GM19238 (cell line): Measurements from ENCODE around the gene QRICH2.
"Not testable (repeated sequence)": the region's sequence is repeated elsewhere in the genome, so short reads cannot be mapped to it uniquely, and the experiment has no call there.

Experiments
- DNase-seq: peaks from one replicate; pipeline ENCODE4 v3.0.0; 2011; ENCODE audit warnings: low spot score; ENCODE audit not compliant: insufficient read length

QRICH2 gene

DNA sequence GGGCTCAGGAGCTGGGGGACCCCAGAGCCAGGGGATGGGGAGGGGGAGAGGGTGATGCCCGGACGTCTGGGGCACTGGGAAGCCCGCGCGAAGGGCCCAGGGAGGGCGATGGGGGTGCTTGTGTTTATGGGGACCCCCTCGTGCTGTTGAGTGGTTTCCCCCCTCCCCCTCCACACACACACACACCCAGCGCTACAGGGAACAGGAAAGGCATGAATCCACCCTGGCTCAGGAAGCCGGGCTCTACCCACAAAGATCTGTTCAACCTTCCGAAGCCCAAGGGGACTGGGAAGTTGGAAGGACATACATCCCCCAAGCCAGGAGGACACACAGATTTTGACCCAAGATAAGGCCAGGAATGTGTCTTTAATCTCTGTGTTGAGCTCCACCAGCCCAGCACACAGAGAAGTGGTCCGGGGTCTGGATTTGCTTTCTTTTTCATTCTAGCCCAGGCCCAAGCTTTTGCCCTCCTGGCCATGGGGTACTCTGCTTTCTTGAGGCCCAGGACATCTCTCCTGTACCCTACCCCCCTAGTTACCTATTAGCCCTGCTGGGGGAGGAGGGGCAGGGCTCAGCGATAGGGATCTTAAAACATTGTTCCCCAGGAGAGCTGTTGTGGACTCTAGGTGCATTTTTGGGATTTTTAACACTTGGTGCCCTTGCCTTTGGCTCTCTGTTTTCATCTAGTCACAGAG, 41.7 kb downstream of the QRICH2 start:
- no peak for DNase-seq

DNA sequence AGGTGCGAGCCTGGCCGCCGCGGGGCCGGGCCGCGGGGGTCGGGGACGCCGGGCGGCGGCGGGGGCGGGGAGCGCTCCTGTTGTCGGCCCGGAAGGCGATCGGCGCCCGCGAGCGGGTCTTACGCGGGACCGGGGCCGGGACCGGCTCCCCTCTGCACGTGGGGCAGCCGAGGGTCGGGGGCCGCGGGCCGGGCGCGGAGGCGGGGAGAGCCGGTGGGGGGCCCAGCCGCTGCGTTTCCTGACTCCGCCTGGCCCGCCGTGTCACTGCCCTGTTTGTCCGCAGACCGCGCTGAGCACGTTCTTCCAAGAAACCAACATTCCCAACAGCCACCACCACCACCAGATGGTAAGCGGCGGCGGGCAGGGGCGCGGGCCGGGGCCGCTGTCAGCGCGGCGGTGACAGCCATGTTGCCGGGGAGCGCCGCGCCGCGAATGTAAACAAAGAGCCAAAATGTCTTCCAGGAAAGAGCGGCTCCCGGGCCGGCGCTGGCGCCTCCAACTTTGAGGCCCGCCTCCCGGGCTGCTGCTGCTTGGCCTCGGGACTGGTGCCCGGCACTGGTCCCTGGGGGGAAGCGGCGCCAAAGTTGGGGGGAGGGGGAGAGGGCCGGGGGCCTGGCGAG, 42.3 kb downstream of the QRICH2 start:
- DNase-seq: no peak

DNA sequence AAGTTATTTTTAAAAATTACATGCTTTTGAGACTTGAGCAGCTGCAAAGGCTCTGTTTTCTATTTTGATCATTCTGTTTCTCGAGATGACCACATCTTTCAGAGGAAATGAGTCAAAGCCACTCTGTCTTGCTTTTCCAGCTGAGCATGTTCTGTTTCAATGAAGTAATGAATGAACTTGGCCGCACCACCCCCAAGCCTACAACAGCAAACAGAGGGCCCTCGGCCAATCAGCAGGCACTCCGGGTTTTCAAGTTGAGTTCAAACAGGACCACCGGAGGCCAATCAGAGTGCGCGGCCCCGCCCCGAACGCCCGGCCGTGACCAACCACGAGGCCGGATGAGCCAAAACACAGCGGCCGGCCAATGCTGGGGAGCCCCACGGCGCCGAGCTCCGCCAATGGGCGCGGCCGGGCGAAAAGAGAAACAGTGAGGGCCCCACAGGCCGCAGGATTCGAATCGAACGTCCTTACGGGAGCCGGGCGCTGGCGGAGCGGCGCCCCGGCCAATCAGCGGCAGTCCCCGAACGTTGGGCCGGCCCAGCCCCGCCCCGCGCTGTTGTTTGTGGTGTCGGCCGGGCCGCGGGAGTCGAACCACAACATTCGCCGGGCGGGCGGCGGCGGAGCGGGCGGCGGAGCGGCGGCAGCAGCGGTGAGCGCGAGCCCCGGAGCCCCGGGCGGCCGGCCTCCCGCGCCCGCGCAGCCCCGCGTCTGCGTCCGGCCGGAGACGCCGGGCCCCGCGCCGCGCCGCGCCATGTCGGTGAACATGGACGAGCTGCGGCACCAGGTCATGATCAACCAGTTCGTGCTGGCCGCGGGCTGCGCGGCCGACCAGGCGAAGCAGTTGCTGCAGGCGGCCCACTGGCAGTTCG, 43.1 kb downstream of the QRICH2 start, which contains the start of gene UBALD2:
Gene UBALD2 (plus strand): TSS at position 594 of the 869 bp plus-strand sequence. CDS start 158 bp downstream, at position 752.
- peak; percentile 97 for DNase-seq

DNA sequence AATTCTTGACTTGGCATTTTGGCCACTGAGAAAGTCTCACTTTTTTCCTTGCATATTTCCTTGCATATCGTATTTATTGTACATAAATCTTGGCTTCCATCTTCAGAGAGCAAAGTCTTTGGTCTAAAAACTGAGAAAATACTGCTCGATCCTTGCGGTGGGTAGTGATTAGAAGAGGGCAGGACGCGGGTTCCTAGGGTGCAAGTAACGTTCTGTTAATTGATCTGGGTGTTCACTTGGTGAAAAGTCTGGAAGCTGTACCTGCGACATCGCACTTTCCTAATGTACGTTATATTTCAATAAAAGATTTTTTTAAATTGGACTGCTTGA, 43.7 kb downstream of the QRICH2 start:
- no peak for DNase-seq

DNA sequence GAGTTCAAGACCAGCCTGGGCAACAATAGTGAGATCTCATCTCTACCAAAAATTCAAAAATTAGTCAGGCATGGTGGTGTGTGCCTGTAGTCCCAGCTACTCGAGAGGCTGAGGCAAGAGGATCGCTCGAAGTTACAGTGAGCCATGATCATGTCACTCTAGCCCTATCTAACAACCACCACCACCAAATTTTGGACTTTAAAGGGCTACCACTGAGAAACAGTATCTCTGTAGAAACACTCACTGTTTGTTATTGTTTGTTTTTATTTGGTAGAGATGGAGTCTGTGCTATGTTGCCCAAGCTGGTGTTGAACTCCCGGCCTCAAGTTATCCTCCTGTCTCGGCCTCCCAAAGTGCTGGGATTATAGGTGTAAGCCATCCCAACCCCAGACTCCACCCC, 44.2 kb downstream of the QRICH2 start:
- no peak for DNase-seq

DNA sequence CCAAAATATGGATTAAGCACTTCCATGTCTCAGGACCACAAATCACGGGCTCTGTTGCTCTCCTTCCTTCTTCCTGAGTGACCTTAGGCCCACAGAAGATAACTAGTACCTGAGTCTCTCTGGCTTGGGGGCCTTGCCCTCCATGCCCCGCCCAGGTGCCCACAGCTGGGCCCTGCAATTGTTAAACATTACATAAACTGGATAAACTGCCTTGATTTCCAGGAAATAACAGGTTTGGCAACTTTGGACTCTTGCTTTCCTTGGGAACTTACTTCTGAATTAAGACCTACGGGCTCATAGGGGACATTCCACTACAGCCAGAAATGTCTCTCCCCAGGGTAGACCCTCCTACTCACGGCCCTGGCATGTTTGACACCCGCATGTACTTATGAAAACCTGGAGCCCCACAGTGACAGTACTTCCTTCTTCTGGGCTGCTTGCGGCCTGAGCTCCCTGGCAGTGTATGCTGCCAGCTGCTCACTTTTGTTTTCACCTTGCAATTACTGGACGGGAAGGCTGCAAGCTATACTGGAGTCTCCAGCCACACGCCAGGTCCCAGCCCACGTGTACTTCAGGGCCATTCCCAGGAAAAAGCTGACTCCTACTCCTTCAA, 45.2 kb downstream of the QRICH2 start:
- DNase-seq: no peak

DNA sequence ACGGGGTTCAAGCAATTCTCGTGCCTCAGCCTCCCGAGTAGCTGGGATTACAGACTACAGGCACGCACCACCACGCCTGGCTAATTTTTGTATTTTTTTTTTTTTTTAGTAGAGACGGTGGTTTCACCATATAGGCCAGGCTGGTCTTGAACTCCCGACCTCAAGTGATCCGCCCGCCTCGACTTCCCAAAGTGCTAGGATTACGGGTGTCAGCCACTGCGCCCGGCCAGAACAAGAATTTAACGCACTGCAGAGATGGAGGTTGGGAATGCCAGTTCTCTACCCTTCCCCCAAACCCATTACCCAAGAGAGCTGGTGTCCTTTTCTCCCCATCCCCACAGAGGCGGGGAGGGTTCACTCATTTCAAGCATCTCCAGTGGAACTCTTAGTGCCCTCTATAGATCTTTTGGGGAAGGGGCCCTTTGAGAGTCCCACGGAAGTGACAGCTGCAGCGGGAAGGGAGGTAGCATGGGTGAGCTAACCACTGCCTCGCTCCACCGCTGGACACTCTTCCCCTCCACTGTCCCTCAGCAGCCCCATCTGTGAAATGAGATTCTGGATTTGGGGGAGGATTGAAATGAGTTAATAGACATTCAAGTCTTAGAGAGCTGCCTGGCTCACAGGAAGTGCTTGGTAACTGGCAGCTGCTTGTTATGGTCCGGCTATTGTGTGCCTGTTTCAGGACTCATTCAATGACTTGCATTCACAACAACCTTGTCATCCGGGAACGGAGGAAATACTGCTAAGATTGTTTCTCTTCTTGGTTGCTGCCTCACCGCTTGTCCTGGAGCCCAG, 46.5 kb downstream of the QRICH2 start:
- no peak for DNase-seq

DNA sequence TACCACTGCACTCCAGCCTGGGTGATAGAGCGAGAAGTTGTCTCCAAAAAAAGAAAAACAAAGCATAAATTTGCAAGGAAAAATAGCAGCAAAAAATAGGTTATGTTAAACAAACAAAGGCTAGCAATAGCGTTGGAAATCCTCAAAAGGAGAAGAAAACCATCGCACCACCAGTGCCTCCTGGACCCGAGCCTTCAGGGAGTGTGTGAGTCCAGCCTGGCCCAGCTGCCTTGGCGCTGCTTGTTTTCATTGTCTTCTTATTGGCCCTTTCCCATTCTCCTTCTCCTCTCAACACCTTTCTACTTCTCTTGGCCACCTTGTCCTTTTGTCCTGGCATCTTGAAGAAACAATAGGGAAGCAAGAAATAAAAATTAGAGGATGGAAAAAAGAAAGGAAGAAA, 47.4 kb downstream of the QRICH2 start:
- DNase-seq: no peak

DNA sequence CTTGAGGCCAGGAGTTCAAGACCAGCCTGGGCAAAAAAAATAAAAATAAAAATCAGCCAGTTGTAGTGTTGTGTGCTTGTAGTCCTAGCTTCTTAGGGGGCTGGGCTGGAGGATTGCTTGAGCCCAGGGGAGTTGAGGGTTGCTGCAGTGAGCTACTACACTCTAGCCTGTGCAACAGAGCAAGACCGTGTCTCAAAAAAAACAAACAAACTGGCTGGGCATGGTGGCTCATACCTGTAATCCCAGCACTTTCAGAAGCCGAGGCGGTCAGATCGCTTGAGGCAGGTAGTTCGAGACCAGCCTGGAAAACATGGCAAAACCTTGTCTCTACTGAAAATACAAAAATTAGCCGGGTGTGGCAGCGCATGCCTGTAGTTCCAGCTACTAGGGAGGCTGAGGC, 47.9 kb downstream of the QRICH2 start:
- DNase-seq: no peak

DNA sequence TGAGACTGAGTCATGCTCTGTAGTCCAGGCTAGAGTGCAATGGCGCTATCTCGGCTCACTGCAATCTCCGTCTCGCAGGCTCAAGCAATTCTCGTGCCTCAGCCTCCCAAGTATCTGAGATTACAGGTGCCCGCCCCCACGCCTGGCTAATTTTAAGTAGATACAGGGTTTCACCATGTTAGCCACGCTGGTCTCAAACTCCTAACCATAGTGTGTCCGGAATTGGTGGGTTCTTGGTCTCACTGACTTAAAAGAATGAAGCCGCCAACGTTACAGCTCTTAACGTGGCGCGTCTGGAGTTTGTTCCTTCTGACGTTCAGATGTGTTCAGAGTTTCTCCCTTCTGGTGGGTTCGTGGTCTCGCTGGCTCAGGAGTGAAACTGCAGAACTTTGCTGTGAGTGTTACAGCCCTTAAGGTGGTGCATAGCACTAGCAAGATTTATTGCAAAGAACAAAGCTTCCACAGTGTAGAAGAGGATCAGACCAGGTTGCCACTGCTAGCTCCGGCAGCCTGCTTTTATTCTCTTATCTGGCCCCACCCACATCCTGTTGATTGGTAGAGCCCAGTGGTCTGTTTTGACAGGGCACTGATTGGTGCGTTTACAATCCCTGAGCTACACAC, 51.5 kb downstream of the QRICH2 start:
- DNase-seq: not testable (repeated sequence)

DNA sequence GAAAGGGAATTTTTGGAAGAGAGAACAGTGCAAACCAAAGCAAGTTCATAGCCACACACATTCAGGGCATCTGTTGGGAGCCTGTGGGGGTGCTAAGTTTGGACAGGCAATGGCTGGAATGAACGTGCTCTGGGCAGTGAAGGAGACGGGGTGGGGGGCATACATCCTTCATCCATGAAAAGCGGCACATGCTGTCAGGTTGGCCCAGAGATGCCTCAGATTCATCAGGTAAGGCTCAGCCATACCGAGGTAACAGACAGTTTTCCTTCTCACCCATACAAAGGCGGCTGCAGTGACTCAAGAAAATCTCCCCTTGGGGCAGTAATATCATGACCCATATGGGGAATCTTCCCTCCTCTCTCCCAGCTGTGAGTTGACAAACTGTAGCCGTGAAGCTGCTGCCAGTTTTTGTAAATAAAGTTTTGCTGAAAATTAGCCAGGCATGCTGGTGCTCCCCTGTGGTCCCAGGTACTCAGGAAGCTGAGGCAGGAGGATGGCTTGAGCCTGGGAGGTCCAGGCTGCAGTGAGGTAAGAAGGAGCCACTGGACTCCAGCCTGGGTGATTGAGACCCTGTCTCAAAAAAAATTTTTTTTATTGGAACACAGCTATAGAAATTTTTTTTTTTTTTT, 52.2 kb downstream of the QRICH2 start:
- no peak for DNase-seq

DNA sequence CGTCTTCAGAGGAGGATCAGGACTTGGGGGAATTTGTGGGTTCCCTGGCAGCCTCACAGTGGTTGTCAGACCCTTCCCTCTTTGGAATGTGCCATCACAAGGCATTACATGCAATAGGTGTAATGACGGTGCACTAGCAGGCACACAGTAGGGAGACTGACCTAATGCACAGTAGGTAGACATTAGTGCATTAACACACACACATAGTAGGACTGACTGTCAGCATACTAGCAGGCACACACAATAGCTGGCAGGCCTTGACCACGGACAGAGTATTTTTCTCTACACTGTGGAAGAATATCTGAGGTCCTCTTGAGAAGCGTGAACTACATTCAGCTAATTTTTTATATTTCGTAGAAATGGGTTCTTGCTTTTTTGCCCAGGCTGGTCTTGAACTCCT, 53.8 kb downstream of the QRICH2 start:
- DNase-seq: no peak

DNA sequence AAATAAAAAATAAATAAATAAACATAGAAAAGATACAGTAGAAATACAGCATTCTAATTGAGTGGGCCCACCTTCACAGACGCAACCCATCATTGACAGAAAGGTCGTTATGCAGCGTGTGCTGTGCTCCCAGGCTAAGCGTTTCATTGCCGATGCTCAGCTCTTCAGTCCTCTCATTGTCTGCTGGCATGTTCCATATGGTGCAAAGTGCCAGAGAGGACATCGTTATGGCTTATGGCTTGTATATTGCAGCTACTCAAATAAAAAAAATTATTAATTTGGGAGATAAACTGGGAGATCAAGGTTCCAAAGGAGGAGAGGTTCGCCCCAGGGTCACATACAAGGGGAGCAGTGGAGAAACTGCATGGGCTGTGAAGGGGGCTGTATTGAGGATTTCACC, 54.2 kb downstream of the QRICH2 start:
- no peak for DNase-seq

DNA sequence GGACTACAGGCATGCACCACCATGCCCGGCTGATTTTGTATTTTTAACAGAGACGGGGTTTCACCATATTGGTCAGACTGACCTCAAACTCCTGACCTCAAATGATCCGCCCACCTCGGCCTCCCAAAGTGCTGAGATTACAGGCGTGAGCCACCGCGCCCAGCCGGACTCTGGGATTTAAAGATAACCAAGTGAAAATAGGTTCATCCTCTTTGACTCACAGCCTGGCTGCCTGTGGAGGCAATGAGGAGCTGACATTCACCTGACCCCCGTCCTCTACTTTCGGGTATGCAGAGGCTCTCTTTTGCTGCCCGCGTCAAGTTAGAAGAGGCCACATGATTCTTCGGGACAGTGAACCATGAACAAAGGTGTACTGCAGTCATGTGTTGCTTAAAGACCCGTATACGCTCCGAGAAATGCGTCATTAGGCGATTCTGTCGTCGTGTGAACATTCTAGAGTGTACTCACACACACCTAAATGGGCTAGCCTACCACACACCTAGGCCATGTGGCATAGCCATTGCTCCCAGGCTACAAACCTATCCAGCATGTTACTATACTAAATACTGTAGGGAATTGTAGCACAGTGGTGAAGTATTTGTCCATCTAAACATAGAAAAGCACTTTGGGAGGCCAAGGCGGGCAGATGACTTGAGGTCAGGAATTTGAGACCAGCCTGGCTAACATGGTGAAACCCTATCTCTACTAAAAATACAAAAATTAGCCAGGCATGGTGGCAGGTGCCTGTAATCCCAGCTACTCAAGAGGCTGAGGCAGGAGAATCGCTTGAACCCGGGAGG, 54.9 kb downstream of the QRICH2 start:
- DNase-seq: not testable (repeated sequence)

DNA sequence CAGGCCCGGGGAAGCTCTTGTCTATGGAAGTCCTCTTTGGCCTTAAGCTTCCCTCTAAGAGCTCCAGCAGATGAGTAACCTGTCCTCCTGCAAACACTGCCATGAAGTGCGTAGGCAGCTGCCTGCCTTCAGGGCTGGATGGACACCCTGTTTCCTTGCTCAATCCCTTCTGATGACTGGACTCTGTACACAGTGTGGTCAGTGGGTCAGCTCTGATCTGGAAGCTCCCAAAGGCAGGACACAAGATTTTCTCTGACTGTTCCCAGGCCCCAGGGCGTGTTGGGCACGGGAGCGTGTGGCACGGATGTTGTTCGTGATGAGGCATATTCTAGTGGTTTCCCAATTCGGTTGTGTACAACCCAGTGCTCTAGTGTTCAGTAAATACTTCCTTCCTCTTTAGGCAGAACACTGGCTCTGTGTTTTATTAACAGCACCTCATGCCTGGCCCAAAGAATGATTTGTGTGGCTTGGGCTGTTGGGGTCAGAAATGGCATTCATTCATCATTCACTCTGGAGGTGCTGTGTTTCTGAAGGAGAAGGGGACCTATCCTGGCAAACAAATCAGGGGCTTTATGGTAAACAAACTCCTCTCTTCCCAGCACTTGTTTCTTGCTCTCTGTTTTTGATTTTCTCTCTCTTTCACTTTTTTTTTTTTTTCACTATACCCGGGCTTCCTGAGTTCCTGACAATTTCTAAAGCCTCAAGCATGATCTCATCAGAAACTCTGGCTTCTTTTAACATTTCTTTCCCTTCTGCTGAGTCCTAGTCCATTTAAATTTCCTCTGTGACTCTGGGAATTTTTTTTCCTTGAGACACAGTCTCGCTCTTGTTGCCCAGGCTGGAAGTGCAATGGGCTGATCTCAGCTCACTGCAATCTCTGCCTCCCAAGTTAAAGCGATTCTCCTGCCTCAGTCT, 55.8 kb downstream of the QRICH2 start:
- DNase-seq: no peak

DNA sequence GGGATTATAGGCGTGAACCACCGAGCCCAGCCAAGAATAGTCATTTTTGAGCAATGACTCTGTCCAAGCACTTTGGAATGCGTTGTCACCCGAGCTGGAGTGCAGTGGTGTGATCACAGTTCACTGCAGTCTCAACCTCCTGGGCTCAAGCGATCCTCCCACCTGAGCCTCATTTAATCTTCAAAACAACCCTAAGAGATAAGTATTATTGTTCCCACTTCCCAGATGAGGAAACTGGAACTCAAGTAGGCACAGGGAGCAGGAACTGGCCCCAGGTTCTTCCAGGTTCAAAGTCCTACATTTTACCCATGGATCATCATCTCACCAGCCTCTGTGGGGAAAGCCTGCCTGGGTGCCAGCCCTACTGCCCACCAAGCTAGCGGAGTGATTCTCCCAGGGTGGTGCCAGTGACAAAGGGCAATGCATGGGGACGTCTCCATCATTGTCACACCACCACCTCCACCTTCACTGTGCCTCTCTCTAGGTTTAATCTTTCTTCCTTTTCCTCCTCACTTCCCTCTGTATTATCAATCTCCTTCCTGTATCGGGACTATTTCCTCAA, 56.5 kb downstream of the QRICH2 start:
- no peak for DNase-seq

DNA sequence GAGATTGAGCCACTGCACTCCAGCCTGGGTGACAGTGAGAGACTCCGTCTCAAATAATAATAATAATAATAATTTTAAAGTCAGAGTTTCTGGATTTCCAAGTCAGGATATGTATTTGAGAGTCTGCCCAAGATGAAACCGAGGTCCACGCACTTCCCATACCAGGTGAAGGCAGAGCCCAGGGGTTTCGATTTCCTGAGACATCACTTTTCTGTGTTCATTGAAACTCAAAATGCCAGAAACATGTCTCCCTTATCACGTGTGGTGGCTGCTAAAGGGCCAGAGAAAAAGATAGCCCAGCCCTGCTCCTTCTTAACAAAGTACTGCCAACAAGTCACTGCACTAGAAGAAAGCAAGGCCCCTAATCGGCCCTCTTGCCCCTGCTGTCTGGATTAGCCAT, 57.9 kb downstream of the QRICH2 start:
- no peak for DNase-seq
